NCI-H1694 treated with DMSO at 0.1 percent for 48 hours (cell line): ENCODE results near the gene LPP.

ENCODE experiments used
- DNase-seq: peaks from one replicate; lab custom pipeline; 2025; lab: John Stamatoyannopoulos, UW

Gene LPP

DNA sequence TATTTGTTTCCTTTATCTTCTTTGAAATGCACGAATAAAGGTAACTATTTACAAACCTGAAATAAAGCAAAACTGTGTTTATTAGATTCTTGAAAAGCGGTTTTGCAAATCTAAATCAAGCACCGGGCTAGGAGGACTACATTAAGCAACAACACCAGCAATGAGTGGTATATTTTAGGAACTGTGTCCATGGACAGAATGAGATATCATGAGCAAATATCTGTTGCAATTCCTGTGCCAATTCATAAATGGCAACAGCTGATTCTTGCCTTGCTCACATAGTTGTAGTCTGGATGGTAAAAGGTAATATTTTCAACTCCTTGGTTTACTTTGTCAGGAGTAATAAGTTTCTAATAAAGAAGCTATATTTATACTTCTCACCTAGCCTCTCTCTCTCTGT lies 403.3 kb downstream of the LPP start:
- no peak for DNase-seq

DNA sequence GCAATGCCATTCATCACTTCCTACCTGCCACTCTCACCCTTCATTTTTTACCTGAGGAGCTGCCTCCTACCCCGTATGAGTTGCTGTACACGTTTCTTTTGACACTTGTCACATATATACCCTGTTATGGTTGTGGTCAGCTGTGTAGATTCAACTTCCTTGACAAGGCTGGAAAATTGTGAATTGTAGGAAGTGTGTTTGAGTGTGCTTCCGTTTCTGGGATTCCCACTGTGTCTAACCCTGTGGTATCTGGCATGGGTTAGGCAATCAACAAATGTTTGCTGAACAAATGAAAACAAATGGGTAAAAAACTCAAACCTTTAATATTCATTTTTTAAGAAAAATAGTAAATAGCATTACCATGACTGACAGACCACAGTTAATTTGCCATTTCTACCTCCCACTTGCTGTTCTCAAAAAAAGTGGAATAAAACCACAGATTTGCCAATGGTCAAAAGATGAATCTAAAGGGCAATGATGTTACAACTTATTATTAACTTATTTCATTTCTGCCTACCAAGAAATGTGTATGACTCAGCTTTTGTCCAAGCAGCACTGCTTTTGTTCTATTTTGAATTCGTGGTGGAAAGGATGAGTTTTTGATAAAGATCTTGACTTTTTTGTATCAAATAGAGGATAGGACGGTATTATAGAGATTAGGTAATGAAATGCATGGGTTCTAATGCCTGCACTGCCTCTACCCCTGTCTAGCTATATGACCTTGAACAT lies 404.6 kb downstream of the LPP start:
- no peak for DNase-seq

DNA sequence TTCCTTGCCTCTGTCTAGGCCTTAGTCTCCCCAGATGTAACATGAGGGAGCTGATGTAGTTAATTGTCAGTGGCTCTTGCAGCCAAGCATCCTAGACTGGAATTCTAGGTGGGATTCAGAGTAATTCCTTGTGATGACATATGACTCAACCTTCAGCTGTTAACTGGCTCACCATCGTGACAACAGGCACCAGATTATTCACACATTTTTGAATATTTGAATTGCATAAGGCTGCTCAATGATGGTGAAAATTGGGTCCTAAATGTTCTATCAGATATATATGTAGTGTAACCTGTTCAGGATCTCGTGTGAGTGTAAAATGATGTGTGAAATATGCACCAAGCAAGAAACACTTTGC lies 405.1 kb downstream of the LPP start:
- no peak for DNase-seq

DNA sequence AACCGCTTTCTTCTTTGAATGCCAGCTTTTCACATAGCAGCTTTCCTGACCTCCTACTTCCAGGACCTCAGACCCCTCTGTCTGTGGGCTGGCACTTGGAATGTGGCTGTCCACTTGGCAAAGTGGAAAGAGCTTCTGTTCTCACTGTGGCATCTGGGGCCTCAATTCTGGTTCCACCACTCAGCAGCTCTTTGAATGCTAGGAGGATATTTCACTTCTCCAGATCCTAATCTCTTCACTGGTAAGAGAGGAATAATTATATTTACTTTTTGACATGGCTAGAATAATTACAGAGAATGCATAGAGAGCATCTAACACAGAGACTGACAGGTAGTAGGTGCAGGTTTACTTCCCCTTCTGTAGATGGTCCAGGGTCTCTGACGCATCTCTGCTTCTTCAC lies 405.9 kb downstream of the LPP start:
- DNase-seq = no peak

DNA sequence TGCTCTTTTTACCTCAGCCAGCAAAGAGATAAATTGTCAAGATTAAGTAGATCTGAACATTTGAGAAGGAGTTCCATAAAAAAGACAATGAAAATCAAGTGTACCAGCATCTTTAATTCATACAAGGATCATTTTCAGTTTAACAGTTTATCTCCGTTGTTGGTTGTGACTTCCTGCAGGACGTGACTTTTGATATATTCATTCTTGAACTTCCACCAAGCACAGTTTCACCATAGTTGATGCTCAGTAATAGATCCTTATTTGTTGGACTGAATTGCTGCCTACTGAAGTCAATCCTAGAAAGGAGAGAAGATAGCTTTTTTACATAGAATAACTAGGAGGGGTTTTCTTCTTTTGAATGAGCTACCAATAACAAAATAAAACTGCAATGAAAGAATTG lies 408.2 kb downstream of the LPP start:
- no peak for DNase-seq

DNA sequence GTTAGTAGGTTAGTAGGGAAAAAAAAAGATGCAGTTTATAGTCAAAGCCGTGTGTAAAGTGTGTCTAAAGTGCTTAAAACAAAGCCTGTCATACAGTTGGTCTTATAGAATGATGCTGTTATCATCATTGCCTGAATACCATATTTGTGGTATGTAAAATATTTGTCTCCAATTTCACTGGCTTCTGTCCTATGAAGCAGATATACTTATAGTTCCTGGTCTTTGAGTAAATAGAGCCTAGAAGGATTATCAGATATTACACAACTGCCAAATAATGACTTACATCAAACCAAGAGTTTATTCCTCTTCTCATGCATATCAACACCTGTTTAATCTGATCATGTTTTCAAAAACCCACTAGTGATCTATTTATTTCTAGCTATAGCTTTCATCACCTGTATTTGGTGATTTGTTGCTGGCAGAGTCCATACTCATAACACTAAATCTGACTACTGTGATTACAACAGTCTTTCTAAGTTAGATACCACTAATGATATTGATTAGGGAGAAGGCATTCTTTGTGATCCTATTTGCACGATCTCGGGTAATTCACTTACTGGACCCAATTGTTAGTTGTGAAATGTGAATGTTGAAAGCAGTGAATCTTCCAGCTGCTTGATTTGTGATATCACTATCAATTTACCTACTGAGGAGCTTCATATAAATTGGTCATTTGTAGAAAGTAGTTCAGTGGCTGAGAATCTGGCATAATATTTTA lies 413.7 kb downstream of the LPP start:
- DNase-seq = no peak

DNA sequence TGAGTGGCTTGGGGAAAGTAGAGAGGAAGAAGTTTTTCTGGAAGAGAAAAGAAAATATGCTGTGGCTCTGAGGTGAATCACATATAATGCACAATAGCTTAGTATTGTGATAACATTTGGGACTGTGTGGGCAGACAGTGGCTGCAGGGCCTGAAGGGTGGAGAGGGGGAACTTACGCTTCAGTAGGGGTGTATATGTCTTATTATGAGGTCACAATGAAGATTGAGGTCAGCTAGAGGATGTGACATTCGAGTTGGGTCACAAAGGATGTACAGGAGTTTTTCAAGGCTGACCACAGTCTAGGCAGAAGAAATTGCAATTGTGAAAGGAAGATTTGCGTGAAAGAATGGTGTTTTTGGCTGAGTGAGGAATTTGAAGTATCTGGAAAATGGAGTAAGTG lies 414.8 kb downstream of the LPP start:
- no peak for DNase-seq

DNA sequence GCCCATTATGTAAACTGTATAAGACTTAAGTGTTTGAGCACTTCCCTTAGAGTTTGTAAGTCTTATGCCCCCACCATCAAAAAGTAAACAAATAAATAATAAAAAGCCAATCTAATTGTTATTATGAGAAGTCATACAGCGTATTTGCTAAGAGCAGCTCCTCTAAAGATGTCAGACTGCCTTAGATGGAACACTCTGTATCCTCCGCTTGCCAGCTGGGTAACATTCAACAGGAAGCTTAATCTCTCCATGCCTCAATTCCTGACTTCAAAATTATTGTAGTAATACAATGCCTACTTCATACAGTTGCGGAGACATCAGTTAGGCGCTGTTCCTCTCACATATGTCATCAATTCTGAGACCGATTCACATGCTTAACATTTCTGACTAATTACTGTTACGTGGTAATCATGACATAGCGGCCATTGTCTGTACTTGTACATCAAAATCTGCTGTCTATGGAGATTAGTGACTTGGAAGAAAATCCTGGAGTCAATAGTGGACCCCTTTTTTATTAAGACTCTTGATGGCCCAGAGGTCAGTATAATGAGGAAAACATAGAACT lies 417.7 kb downstream of the LPP start:
- no peak for DNase-seq

DNA sequence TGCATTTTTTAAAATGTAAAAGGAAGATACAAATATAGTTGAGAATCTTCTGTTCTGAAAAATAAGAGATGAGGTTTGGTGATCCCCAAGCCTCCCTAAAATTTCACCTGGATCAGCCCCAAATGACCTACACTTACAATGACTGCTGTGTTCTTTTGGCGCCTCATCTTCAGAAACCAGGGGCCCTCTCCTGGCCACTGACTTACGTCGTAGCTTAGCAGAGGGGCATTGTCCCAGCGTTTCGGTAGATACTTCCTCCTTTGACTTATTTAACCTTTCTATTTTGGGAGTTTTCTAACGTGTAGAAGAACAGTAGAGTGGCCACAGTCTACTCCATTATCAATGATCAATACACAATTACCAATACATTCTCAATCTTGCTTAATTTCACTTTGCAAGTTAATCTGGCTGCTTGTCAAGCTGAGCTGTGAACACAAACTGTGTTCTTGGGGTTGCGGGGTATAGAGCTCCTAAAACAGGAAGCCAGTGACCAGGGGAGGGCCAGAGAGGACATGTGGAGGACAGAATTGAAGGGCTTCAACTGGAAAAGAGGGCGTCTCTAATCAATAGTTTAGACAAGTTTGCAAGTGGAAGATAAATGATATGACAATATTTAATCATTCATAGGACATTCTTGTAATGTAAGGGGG lies 419.5 kb downstream of the LPP start:
- DNase-seq = no peak

DNA sequence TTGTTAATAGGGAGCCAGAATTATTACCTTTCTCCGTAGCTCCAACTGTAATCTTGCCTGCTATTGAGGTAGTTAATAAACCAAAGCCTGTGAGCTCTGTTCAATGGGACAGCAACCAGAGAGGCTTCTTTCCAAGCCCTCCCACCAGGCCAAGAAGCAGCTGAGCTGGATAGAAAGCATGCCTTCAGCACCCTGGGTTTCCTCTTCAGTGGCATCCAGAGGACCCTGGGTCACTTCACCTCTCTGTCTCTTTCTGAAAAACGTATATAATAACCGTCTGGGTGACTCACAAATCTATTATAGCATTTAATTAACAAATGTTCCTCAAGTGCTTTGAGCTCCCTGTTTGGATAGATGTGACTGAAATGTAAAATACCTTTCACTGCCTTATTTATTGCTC lies 420.0 kb downstream of the LPP start:
- no peak for DNase-seq

DNA sequence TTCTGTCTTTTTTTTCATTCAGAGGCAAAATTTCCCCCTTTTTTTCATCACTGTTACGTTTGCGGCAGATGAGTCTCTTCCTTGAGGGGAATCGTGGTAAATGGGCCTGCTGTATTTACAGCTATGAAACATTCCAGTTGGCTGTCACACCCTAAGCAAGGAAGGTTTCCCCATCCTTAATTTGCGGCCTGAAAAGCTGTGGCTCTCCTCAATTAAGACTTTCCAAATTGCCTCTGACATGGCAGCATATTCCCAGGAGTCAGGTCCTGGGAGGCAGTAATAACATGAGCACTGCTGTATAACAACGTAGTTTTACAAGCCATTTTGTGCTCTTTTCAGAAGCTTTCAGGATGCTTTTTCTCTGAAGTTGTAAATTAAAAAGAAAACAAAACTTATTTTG lies 420.9 kb downstream of the LPP start:
- DNase-seq = no peak

DNA sequence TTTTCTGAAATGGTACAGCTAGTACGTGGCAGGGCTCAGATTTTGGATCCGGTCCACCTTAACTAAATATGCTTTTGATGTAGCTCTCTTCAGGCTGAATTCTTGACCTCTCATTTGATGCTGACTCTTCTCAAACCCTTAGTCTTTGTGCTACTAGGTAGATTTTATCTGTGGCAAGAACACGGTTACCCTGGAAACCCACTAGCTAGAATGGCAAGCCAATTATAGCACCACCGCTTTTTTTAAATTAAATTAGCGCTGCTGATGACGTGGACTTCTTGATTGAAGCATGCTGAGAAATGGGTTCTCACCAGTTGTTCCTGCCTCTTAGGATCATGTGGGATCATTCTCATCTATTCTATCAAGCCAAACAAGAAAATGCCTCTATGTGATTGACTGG lies 421.5 kb downstream of the LPP start:
- DNase-seq = no peak

DNA sequence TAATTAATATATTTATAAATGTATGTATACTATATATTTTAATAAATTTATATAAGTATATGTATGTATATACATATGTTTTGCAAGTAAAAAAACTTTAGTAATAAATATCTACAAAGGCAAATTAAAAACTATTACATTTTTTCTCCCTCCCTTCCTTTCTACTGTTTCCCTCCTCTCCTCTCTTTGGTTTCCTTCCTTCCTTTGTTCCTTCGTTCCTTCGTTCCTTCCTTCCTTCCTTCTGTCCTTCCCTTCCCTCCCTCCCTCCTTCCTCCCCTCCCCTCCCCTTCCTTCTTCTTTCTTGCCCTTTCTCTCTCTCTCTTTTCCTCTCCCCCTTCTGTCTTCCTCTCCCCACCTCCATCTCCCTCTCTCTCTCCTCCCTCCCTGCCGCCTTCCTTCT lies 423.6 kb downstream of the LPP start:
- no peak for DNase-seq

DNA sequence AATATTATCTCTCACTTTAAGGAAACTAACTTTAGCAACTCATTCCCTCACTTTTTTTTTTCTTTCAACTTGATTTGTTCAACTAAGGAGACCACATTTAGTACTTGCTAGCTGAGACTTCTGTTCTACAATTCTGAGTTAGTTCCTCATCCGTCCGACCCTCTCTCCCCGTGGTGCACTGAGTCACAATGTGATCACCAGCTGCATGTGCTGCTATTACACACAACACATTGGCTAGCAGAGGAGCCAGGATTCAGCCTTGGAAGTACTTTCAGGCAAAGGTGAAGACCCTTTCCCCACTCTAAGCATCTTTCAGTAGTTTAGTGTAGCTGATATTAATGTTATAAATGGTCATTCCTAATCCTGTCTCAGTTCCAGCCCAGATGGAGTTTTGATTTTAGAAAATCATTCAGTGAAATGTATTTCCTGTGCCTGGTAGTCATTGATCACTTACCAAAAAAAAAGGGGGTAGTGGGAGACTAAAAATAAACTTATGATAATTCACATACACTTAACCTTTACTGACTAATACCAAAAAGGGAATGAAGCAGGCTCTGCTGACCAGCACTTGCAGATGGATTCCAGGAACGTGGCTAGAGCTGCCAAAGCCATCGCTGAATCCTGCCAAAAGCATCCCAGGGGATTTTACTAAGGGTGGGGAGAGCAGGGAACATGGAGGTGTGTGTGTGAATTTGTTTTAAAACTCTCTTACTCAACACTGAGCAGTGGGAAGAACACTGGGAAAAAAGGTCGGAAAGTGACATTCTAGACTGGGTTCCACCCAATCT lies 424.8 kb downstream of the LPP start:
- no peak for DNase-seq

DNA sequence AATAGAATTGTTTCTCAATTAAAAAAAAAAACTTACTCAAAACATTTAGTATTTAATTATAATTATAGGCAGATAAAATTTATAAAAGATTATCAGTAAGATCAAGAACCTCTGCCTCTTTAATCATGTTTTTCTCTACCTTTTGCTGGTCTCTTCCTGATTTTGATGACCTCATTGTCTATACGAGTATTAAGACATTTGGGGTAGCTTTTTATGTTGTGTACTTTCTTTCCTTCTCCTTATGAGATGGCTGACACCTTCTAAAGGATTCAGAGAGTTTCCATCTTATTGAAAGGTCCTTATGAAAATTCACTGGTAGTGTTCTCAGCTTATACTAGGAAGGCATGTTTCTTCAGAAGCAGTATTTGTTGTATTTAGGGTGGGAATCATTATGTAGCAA lies 426.3 kb downstream of the LPP start:
- DNase-seq = no peak

DNA sequence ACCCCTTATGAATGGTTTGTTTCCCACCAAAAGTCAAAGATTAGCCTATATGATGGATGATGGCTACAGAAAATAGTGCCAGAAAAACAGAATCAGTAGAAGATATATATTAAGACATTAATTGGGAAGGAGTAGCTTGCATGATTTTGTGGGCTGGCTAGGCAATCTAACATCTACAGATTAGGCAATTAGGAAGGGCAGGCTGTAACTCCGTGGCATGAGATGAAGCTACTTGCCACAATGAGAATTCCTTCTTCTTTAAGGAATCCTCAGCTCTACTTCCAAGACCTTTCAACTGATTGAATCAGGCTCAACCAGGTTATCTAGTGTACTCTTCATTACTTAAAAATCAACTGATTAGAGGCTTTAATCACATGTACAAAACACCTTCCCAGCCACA lies 426.7 kb downstream of the LPP start:
- no peak for DNase-seq

DNA sequence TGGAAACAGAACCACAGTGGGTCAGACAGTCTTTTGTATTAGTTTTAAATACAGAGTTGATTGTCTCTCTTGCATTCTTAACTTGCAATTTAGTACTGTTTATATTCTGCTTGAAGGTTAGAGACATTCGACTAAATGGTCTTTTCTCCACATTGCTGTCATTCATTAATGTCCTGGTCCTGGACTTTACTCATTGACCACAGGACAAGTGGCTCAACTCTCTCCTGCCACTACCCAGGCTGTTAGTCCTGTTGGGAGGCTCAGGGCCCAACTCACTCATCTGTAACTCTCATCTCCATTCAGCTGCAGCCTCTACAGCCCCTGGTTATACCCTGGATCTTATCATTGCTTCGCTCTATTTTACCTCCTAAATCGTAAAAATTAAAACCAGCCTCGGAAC lies 427.4 kb downstream of the LPP start:
- DNase-seq = no peak

DNA sequence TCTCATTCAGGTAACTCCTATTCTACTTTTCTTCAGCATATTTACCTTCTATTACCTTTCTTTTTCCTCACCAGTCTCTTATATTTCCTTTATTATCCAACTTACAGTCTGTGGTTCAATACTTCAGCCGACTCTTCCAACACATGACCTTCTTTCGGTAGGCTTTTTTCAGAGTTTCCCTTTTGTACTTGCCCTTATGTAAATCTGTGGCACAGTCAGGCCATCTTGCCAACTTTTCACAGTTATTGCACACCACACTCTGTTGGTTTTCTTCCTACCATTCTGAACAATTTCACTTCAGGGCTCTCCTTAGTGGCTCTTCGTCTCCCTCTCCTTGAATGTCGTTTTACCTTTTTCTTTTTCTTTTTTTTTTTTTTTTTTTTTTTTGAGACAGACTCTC lies 427.8 kb downstream of the LPP start:
- DNase-seq = no peak

DNA sequence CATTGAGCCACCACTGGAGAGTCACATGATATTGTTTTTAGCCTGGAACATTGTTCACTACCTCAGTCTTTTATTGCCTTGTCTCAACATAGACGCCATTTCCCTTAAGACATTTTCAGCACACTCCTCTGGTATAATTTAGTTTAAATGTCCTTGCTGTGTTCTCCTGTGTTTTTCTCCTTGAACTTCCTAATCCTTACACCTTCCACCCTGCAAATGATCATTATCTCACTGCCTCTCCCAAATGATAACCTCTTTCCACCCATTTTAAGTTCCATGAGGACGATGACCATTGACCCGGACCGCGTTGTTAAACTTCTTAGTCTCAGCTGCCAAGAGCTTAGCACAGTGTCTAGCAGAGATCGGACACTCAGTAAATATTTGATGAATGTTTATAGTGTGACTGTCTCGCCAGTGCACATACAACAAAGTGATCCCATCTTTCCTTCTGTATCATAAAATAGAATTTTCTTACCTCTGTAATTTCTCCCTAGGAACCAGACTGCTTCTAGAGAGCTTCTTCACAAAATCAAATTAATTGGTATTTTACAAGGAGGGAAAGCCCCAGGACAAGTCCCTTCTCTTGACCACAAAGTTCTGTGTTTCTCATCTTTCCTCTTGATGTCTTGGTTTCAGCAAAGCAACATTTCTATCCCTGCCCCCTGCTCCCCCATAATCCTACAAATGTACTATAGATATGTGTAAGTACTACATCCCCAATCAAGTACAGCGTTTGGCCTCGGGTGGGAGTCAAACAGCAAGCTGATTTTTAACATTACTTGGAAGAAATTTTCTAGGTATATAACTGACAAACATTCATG lies 429.6 kb downstream of the LPP start:
- DNase-seq = no peak

DNA sequence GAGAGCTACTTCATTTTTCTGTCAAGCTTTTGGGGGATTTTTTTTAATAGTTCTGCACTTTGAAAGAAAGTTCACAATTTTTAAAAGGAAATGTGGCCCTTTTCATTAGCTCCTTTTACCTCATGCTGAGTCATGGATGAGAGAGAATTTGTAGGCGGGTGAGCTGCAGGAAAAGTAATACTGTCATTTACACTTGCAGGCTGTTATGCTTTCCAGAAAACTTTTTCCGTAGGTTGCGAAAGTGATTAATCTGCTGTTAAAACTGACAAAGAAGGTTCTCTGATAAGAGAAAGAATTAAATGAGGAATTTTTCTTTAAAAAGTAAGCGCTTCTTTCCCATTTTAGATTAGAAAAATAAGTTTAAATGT lies 430.2 kb downstream of the LPP start:
- no peak for DNase-seq

DNA sequence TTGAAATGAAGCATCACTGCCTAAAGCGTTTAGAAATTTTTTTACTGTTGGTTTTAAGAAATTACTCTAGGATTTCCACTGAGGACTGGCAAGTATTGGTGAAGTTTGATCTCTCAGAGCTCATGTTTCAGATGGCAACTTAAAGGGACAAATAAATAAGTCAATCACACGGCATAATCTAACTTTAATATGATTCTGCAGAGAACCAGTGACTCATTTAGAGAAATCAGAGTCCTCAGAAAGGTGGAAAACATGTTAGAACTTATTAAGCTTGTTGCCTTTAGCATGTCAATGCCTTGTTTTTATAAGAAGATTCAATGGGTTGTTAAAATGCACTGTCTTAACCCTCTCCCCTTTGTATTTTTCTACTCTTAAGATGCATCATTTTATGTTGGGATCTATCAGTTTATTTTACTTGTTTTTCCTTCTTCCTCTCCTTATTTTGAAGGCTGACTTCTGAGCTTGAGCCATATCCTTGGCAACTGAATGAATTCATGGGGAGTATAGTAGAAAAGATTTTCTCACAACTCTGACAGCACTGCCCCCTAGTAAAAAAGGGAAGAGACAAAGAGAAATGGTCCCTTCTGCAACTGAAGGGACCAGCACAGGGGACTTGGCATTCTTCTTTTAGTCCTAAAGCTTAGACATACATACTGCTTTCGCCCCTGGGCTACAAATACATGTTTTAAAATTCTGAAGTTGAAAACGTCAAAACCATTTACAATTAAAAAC lies 431.2 kb downstream of the LPP start:
- DNase-seq = no peak
